ENCODE measurements around the gene CPA1.

CPA1 gene

GRCh38 chr7:130426564-130426963 lies 46.3 kb downstream of the CPA1 start:
- DNase-seq (ENCODE audit: low spot score): no peak

- DNase-seq (ENCODE audit: low spot score): no peak
Measured at GRCh38 chr7:130429019-130429418, 48.7 kb downstream of the CPA1 start.

- DNase-seq (ENCODE audit: low spot score): no peak
Measured at GRCh38 chr7:130430115-130430514, 49.8 kb downstream of the CPA1 start.

GRCh38 chr7:130430841-130431666 lies 50.8 kb downstream of the CPA1 start:
- no peak for DNase-seq (ENCODE audit: low spot score)

- DNase-seq (ENCODE audit: low spot score): no peak
Measured at GRCh38 chr7:130432886-130433285, 52.6 kb downstream of the CPA1 start.

GRCh38 chr7:130433301-130433700 lies 53.0 kb downstream of the CPA1 start:
- no peak for DNase-seq (ENCODE audit: low spot score)

GRCh38 chr7:130435311-130435854 lies 55.1 kb downstream of the CPA1 start:
- DNase-seq (ENCODE audit: low spot score): no peak

- DNase-seq (ENCODE audit: low spot score): no peak
Measured at GRCh38 chr7:130436253-130436652, 56.0 kb downstream of the CPA1 start.
